Left colon (tissue), 2 donors: ENCODE data around the gene MRPS6. TPM values are rescaled to one million over a fixed set of nuclear protein-coding genes. Genes with fewer than 3 reads are reported as not detected.

Source experiments
- ATAC-seq: fragments of 200-7000 bp; cut with Tn5 transposase; one replicate; pipeline ENCODE4 v1.9.1; 2020; ENCODE audit warnings: mild to moderate bottlenecking, moderate library complexity
- DNase-seq, 2 donors: peaks; one replicate each; pipeline ENCODE4 v3.0.0-alpha.2; 2020
- intact Hi-C, 2 donors: fragments of 100-400 bp; cut with DNase I in 1 of 2; cut with micrococcal nuclease in 1 of 2; formaldehyde crosslinking; loops; one replicate each; pipeline versions ENCODE4 v1.11.2 to v1.14.0; 2022; cut with DNase I, micrococcal nuclease
- total RNA-seq, 2 donors: library from RNA; stranded (reverse); fragmentation: NEBNext Ultra II Directional; extraction: Animal tissue kit (Norgen Biotek cat#: 25700); gene quantifications; one replicate each; pipeline ENCODE4 v1.2.1, GENCODE V29; 2021
- donor health status: DM: no; HTN: no; CAD: no.
- donor health status: DM: yes; HTN: yes; CAD: no.

Gene MRPS6
- total RNA-seq, 2 donors from 2014 or later, result 42.3 to 54.7 TPM

GRCh38 chr21:34187935-34188334, 114.6 kb downstream of the MRPS6 start:
- intact Hi-C loops, result no loop called here
- DNase-seq, result no peak
- no peak for ATAC-seq

- DNase-seq (no peak), ATAC-seq (no peak)
- intact Hi-C loops, result no loop called here
Measured at GRCh38 chr21:34189506-34189905, 116.1 kb downstream of the MRPS6 start.

GRCh38 chr21:34190576-34191321, 117.4 kb downstream of the MRPS6 start:
- DNase-seq (no peak), ATAC-seq (no peak)
- intact Hi-C loops, result no loop called here

GRCh38 chr21:34191876-34192275, 118.5 kb downstream of the MRPS6 start:
- intact Hi-C loops, result no loop called here
- DNase-seq, result no peak
- no peak for ATAC-seq

Other genes with a start within 250 kb of the MRPS6 start
- gene ATP5PO, start 157.8 kb upstream of the MRPS6 start, total RNA-seq, result 100 to 1,000 TPM; 262 to 348 TPM
- 10 to 100 TPM; 14.6 to 19.2 TPM for gene SLC5A3, start within 50 bp of the MRPS6 start, total RNA-seq